HG03139 (cell line): ENCODE data around the gene PPP2R2C.

Experiments
- ATAC-seq: cut with Tn5 transposase; IDR thresholded peaks from one replicate; pipeline ENCODE4 v1.9.1; 2021; ENCODE audit not compliant: unreplicated experiment

The PPP2R2C gene

GRCh38 chr4:6472387-6473263 is at the start of gene PPP2R2C:
PPP2R2C (minus strand) TSS chr4:6472614; CDS start chr4:6472229, 385 bp downstream.
- no peak for ATAC-seq

GRCh38 chr4:6520978-6521377 is 48.6 kb upstream of the PPP2R2C start:
- ATAC-seq: no peak

- no peak for ATAC-seq
These were observed 47.7 kb upstream of the PPP2R2C start for GRCh38 chr4:6520051-6520636.

GRCh38 chr4:6517171-6517570 is 44.8 kb upstream of the PPP2R2C start:
- ATAC-seq: no peak

- ATAC-seq: no peak
These were observed 44.3 kb upstream of the PPP2R2C start for GRCh38 chr4:6516762-6517161.

- no peak for ATAC-seq
These were observed 43.9 kb upstream of the PPP2R2C start for GRCh38 chr4:6516281-6516680.

- ATAC-seq: no peak
These were observed 41.3 kb upstream of the PPP2R2C start for GRCh38 chr4:6513678-6514077.

GRCh38 chr4:6509587-6509986 is 37.2 kb upstream of the PPP2R2C start:
- ATAC-seq: no peak

- no peak for ATAC-seq
These were observed 34.9 kb upstream of the PPP2R2C start for GRCh38 chr4:6507345-6507744.

- no peak for ATAC-seq
These were observed 34.3 kb upstream of the PPP2R2C start for GRCh38 chr4:6506616-6507140.

- ATAC-seq: no peak
These were observed 32.6 kb upstream of the PPP2R2C start for GRCh38 chr4:6504900-6505496.

- no peak for ATAC-seq
These were observed 30.5 kb upstream of the PPP2R2C start for GRCh38 chr4:6502747-6503465.

GRCh38 chr4:6502147-6502546 is 29.7 kb upstream of the PPP2R2C start:
- ATAC-seq: no peak

- no peak for ATAC-seq
These were observed 28.8 kb upstream of the PPP2R2C start for GRCh38 chr4:6501171-6501570.

GRCh38 chr4:6500481-6501140 is 28.2 kb upstream of the PPP2R2C start:
- no peak for ATAC-seq

GRCh38 chr4:6499238-6499600 is 26.8 kb upstream of the PPP2R2C start:
- no peak for ATAC-seq

- ATAC-seq: no peak
These were observed 26.3 kb upstream of the PPP2R2C start for GRCh38 chr4:6498511-6499237.

- ATAC-seq: no peak
These were observed 25.4 kb upstream of the PPP2R2C start for GRCh38 chr4:6497796-6498195.

GRCh38 chr4:6495736-6496135 is 23.3 kb upstream of the PPP2R2C start:
- no peak for ATAC-seq

- ATAC-seq: no peak
These were observed 22.8 kb upstream of the PPP2R2C start for GRCh38 chr4:6495296-6495590.
